ENCODE data around the gene HOXA2. TPM values are rescaled to one million over a fixed set of nuclear protein-coding genes. Genes with fewer than 3 reads are reported as not detected.

The HOXA2 gene
- total RNA-seq, 1 donor from 2014 or later = 1.1 TPM

- Mint-ChIP-seq H3K9me3 (ENCODE audit: unreplicated experiment) (no peaks in the 10 kb centered on the region), H3K27ac (ENCODE audit: unreplicated experiment) (no peak overlapping the region), H3K4me3 (ENCODE audit: unreplicated experiment) (no peak overlapping the region), H3K27me3 (ENCODE audit: unreplicated experiment) (peaks cover 48% of the 10 kb centered on the region), H3K36me3 (ENCODE audit: low read depth, unreplicated experiment) (no peaks in the 10 kb centered on the region), H3K4me1 (ENCODE audit: unreplicated experiment) (peaks cover 28% of the 10 kb centered on the region)
- DNase-seq (ENCODE audit: low spot score) = no peak
- TF ChIP-seq, protein P1, sequence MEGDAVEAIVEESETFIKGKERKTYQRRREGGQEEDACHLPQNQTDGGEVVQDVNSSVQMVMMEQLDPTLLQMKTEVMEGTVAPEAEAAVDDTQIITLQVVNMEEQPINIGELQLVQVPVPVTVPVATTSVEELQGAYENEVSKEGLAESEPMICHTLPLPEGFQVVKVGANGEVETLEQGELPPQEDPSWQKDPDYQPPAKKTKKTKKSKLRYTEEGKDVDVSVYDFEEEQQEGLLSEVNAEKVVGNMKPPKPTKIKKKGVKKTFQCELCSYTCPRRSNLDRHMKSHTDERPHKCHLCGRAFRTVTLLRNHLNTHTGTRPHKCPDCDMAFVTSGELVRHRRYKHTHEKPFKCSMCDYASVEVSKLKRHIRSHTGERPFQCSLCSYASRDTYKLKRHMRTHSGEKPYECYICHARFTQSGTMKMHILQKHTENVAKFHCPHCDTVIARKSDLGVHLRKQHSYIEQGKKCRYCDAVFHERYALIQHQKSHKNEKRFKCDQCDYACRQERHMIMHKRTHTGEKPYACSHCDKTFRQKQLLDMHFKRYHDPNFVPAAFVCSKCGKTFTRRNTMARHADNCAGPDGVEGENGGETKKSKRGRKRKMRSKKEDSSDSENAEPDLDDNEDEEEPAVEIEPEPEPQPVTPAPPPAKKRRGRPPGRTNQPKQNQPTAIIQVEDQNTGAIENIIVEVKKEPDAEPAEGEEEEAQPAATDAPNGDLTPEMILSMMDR (IDR thresholded peaks at IDR 0.05; ENCODE audit: unreplicated experiment) = no peak
Observed at GRCh38 chr7:27113991-27114769, 11.7 kb upstream of the HOXA2 start.

DNA sequence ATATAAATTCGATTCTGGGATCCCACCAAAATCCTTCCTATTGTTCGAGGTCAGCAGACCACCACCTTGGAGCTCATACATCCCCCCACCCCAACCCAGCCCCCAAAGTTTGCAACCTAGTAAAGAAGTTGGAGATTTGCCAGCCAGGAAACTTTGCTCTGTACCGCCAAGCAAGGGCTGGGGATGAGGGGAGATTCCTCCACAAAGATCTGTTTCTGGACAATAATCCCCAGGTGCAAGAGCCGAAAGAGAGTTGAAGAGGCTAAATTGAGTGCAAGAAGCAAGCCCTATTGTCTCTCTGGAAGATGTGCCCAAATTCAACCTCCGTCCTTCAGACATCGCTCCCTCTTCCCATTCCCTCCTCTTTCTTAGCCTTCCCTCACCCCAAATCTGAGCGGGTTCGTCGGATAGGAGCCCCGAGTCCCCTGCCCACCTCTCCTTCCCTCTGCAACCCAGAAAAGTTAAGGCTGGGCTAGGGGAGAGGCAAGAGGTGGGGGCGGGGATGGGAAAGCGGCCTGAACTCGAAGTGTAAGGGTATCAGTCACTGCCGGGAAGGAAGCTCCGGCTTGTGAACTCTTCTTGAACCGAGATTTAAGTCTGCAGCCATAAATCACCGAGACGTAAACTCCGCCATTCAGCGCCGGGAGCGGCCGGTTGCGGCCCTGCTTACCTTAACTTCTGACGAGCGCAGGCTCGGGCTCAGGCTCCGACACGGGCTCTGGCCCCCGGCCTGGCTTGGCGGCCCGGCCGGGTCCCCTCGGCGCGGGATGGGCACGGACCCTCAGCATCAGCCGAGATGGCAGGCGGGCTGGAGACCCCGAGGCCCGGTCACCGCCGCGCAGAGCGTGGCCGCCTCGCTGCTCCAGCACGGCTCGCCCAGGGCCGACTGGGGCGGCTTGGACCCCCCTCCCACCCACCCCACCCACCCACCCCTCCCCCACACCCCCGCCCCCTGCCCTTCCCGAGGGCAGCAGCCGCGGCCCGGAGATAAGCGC lies 10.8 kb upstream of the HOXA2 start:
- Mint-ChIP-seq H3K36me3 (ENCODE audit: low read depth, unreplicated experiment) (no peaks in the 10 kb centered on the region), H3K27me3 (ENCODE audit: unreplicated experiment) (peaks cover 47% of the 10 kb centered on the region), H3K9me3 (ENCODE audit: unreplicated experiment) (no peaks in the 10 kb centered on the region), H3K4me1 (ENCODE audit: unreplicated experiment) (peaks cover 34% of the 10 kb centered on the region), H3K4me3 (ENCODE audit: unreplicated experiment) (no peak overlapping the region), H3K27ac (ENCODE audit: unreplicated experiment) (no peak overlapping the region)
- TF ChIP-seq, protein P1 (IDR thresholded peaks at IDR 0.05; ENCODE audit: unreplicated experiment) = no peak
- no peak for DNase-seq (ENCODE audit: low spot score)

DNA sequence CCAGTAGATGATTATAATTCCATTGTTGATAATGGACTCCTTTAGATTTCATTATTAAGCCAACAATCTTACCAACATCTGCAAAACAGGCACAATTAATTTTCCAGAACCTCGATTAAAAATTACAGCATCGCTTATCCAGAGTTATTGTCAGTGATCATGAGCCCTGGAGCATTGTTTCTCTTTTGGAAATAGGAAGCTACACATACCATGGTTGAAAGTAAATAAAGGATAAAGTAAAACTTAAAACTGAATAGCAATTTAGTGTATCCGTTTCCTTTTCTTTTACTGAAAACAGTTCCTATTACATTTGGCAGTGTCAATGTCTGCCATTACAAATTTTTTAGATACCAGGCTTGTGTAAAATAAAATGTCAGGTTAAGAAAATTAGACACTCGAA lies 9.9 kb upstream of the HOXA2 start:
- H3K27me3 Mint-ChIP-seq (ENCODE audit: unreplicated experiment) = peaks cover 48% of the 10 kb centered on the region
- H3K36me3 Mint-ChIP-seq (ENCODE audit: low read depth, unreplicated experiment) = no peaks in the 10 kb centered on the region
- TF ChIP-seq, protein P1 (IDR thresholded peaks at IDR 0.05; ENCODE audit: unreplicated experiment) = no peak
- no peaks in the 10 kb centered on the region for H3K9me3 Mint-ChIP-seq (ENCODE audit: unreplicated experiment)
- H3K27ac Mint-ChIP-seq (ENCODE audit: unreplicated experiment) = no peak overlapping the region
- no peak for DNase-seq (ENCODE audit: low spot score)
- no peak overlapping the region for H3K4me3 Mint-ChIP-seq (ENCODE audit: unreplicated experiment)
- peaks cover 32% of the 10 kb centered on the region for H3K4me1 Mint-ChIP-seq (ENCODE audit: unreplicated experiment)

DNA sequence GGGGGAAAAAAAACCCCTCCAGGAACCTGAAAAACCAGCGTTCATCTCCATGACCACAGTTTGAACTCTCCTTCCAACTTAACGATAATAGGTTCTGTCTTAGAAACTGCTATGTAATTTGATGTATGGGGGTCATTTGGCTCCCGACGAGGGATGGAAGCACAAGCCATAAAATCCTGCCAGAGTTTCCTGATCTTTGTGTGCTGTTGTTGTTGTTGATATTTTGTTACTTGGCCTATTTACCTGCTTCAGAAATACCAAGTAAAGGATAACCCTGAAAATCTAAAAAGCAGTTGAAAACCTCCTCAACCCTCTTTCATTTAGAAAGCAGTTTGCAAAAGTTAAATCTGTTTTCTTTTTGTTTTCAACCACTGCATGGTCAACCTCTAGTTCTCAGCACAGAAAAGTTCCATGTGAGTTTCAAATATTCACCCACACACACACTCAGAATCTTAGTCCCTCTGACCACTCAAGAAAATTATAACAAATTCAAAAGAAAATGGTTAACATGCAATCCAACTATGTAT lies 9.3 kb upstream of the HOXA2 start:
- Mint-ChIP-seq H3K4me1 (ENCODE audit: unreplicated experiment) (peaks cover 35% of the 10 kb centered on the region), H3K4me3 (ENCODE audit: unreplicated experiment) (no peak overlapping the region), H3K36me3 (ENCODE audit: low read depth, unreplicated experiment) (no peaks in the 10 kb centered on the region), H3K9me3 (ENCODE audit: unreplicated experiment) (no peaks in the 10 kb centered on the region), H3K27ac (ENCODE audit: unreplicated experiment) (no peak overlapping the region), H3K27me3 (ENCODE audit: unreplicated experiment) (peaks cover 44% of the 10 kb centered on the region)
- DNase-seq (ENCODE audit: low spot score) = no peak
- TF ChIP-seq, protein P1 (IDR thresholded peaks at IDR 0.05; ENCODE audit: unreplicated experiment) = no peak
